Adrenal gland (tissue), 12 donors: ENCODE results near the gene MTF2. TPM values are rescaled to one million over a fixed set of nuclear protein-coding genes. Genes with fewer than 3 reads are reported as not detected.

Source experiments
- DNase-seq, 7 donors: peaks; one replicate each; pipeline ENCODE4 v3.0.0-alpha.2; 2019 to 2020
- H3K27ac ChIP-seq, 5 donors: fragments of 200-600 bp; sonication (generic) in 4 of 5; 1 replicate in 3 of 5; 2 replicates in 2 of 5; pipeline versions ENCODE4 v1.5.1 to v1.8.0; 2016 to 2020; ENCODE audit warnings: mild to moderate bottlenecking in 1 of 5
- H3K27me3 ChIP-seq: fragments of 200-600 bp; 2 replicates; pipeline ENCODE4 v1.8.0; 2021
- H3K36me3 ChIP-seq, 2 donors: fragments of 200-600 bp; replicated peaks in 1 of 2; 1 replicate in 1 of 2; 2 replicates in 1 of 2; pipeline versions ENCODE4 v1.5.1 to v1.8.0; 2018 to 2022
- H3K4me1 ChIP-seq, 2 donors: fragments of 200-600 bp; replicated peaks in 1 of 2; 1 replicate in 1 of 2; 2 replicates in 1 of 2; pipeline versions ENCODE4 v1.5.1 to v1.8.0; 2018 to 2021
- H3K4me3 ChIP-seq, 4 donors: fragments of 200-600 bp; sonication (generic) in 3 of 4; one replicate each; pipeline ENCODE4 v1.5.1; 2016 to 2018
- H3K9me3 ChIP-seq, 3 donors: fragments of 200-600 bp; sonication (generic) in 1 of 3; replicated peaks in 1 of 3; 1 replicate in 2 of 3; 2 replicates in 1 of 3; pipeline versions ENCODE4 v1.5.1 to v1.8.0; 2016 to 2021
- POLR2A ChIP-seq, 2 donors: fragments of 450-650 bp; IDR thresholded peaks; one replicate each; pipeline ENCODE4 v1.6.1; 2017; ENCODE audit warnings: antibody characterized with exemption in 2 of 2, mild to moderate bottlenecking in 2 of 2, moderate library complexity in 1 of 2
- WGBS, 4 donors: extraction: QIAGEN DNeasy Blood & Tissue Kit in 2 of 4; methylation state at CpG; one replicate each; pipeline versions ENCODE4 v1.1.5 to v1.1.7; 2013 to 2017; 5-methylcytosine and 5-hydroxymethylcytosine counted together
- intact Hi-C, 2 donors: fragments of 100-400 bp; cut with DNase I; formaldehyde crosslinking; loops; one replicate each; pipeline versions ENCODE4 v1.14.1 to v1.15.0; 2022 to 2023
- polyA plus RNA-seq, 3 donors: library from polyadenylated mRNA; stranded (reverse); fragments of 200-250 nt in 2 of 3; fragments of 350-450 nt in 1 of 3; fragmentation: Illumina TruSeq in 1 of 3; extraction: RNeasy Lipid Tissue Mini Kit (QIAGEN cat#74804) in 1 of 3; gene quantifications; one replicate each; pipeline ENCODE4 v1.2.3, GENCODE V29; 2013 to 2014
- total RNA-seq, 9 donors: library from RNA; depleted of rRNA in 4 of 9; stranded (reverse); fragments of >200 nt in 4 of 9; fragments of 120-200 nt in 1 of 9; fragmentation: NEBNext Ultra II Directional in 1 of 9; extraction: Animal tissue kit (Norgen Biotek cat#: 25700) in 1 of 9; gene quantifications; one replicate each; pipeline versions ENCODE4 v1.1.0 to v1.2.4, GENCODE V29; 2013 to 2023
- TF ChIP-seq, protein P1 (sequence below), 6 experiments: fragments of 450-650 bp in 4 of 6; fragments of 200-600 bp in 2 of 6; sonication (generic) in 1 of 6; IDR thresholded peaks; 1 replicate in 5 of 6; 2 replicates in 1 of 6; pipeline versions ENCODE4 v1.5.1 to v1.8.0; 2016 to 2021; ENCODE audit warnings: antibody characterized with exemption in 6 of 6, mild to moderate bottlenecking in 2 of 6, moderate library complexity in 1 of 6
- donor health status: healthy with polysubstance abuse.
- donor health status: Bipolar disorder and iron deficiency.
- donor health status: DM: yes; HTN: yes; CAD: no.
- donor health status: DM: no; HTN: no; CAD: no.
- donor health status: DM: no; HTN: no; CAD: no.
- donor health status: DM: yes; HTN: yes; CAD: no.

The MTF2 gene
- total and polyA plus RNA-seq, 12 donors, result 4.6 to 62.7 (median 20.9) TPM

DNA sequence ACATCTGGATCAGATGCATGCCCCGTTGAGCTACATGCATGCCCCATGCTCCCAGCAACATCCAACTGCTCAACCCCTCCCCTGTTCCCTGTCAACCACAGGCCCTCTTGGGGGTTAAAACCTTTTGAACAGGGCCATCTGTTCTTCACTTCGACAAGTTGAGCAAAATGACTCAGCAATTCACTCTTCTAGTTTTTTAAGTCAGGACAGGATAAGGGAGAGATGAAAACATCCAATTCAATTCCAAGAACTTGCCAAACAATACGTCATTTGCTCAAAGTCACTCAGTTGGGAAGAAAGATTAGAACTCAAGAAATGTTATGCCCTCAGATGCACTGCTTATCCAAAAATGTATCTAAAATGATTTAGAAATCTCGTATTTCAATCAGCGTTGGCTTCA, 46.1 kb upstream of the MTF2 start:
- intact Hi-C loops, result no loop called here
- Histone ChIP-seq H3K36me3 (no peaks in the 10 kb centered on the region), H3K4me1 (no peaks in the 10 kb centered on the region), H3K27me3 (no peaks in the 10 kb centered on the region), H3K9me3 (no peaks in the 10 kb centered on the region), H3K4me3 (no peak overlapping the region), H3K27ac (no peak overlapping the region)
- TF ChIP-seq, protein P1, sequence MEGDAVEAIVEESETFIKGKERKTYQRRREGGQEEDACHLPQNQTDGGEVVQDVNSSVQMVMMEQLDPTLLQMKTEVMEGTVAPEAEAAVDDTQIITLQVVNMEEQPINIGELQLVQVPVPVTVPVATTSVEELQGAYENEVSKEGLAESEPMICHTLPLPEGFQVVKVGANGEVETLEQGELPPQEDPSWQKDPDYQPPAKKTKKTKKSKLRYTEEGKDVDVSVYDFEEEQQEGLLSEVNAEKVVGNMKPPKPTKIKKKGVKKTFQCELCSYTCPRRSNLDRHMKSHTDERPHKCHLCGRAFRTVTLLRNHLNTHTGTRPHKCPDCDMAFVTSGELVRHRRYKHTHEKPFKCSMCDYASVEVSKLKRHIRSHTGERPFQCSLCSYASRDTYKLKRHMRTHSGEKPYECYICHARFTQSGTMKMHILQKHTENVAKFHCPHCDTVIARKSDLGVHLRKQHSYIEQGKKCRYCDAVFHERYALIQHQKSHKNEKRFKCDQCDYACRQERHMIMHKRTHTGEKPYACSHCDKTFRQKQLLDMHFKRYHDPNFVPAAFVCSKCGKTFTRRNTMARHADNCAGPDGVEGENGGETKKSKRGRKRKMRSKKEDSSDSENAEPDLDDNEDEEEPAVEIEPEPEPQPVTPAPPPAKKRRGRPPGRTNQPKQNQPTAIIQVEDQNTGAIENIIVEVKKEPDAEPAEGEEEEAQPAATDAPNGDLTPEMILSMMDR (IDR thresholded peaks at IDR 0.05), result no peak
- no peak for TF ChIP-seq POLR2A (IDR thresholded peaks at IDR 0.05)
- no peak for DNase-seq
- WGBS, 4 donors, result 54 to 65% (median 57%) methylated on average over 5 of the region's 5 CpGs

DNA sequence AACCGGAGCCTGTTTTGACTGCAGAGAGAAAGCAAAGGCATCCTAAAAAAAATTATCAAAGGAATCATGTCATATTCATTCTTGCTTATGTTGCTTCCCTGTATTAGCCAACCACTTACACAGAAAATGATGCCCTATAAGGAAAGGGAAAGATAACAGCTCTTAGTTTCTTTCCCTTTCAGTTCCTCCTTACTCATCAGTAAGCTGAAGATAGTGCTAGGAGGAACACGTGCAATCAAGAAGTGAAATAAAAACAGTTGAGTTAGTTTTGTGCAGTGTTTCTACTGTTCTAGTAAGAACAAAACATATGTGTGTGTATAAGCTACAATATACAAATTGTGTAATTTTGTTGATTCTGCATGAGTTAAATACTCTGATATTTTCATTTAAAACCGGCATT, 45.3 kb upstream of the MTF2 start:
- 60 to 70% (median 65%) methylated on average over 3 of the region's 3 CpGs for WGBS, 4 donors
- no peaks in the 10 kb centered on the region for H3K36me3 ChIP-seq
- TF ChIP-seq, protein P1 (IDR thresholded peaks at IDR 0.05), result no peak
- no peak for TF ChIP-seq POLR2A (IDR thresholded peaks at IDR 0.05)
- no peak overlapping the region for H3K4me3 ChIP-seq
- no peaks in the 10 kb centered on the region for H3K27me3 ChIP-seq
- no peaks in the 10 kb centered on the region for H3K4me1 ChIP-seq
- DNase-seq, result no peak
- H3K9me3 ChIP-seq, result no peaks in the 10 kb centered on the region
- intact Hi-C loops, result no loop called here
- H3K27ac ChIP-seq, result no peak overlapping the region

DNA sequence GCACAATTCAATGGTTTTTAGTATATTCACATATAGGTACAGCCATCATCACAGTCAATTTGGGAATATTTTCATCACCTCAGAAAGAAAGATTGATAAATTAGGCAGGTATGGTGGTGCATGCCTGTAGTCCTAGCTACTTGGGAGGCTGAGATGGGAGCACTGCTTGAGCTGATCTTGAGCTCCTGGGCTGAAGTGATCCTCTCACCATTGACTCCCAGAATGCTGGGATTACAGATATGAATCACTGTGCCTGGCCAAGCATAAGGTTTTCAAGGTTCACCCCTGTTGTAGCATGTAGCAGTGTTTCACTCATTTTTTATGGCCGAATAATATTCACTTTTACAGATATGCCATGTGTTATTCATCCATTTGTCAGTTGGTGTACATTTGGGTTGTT, 44.7 kb upstream of the MTF2 start:
- no peak for DNase-seq
- intact Hi-C loops, result no loop called here
- H3K4me3 ChIP-seq, result no peak overlapping the region
- H3K36me3 ChIP-seq, result no peaks in the 10 kb centered on the region
- H3K9me3 ChIP-seq, result no peaks in the 10 kb centered on the region
- H3K4me1 ChIP-seq, result no peaks in the 10 kb centered on the region
- no peak for TF ChIP-seq POLR2A (IDR thresholded peaks at IDR 0.05)
- TF ChIP-seq, protein P1 (IDR thresholded peaks at IDR 0.05), result no peak
- H3K27me3 ChIP-seq, result no peaks in the 10 kb centered on the region
- H3K27ac ChIP-seq, result no peak overlapping the region
- 83 to 93% (median 87%) methylated on average over 1 of the region's 1 CpG for WGBS, 4 donors

DNA sequence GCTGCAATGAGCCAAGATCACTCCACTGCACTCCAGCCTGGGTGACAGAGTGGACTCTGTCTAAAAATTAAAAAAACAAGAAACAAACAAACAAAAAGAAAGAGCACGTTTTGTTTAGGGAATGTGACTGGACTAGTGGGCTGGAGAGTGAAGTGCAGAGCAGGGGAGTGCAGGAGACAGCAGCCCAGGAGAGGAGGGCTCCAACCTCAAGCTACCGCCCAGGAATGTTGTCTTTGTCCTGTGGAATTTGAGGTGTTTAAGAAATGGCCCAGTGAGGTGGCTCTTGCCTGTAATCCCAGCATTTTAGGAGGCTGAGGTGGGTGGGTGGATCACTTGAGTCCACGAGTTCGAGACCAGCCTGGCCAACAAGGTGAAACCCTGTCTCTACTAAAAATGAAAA, 42.4 kb upstream of the MTF2 start:
- intact Hi-C loops, result no loop called here
- no peak for TF ChIP-seq POLR2A (IDR thresholded peaks at IDR 0.05)
- TF ChIP-seq, protein P1 (IDR thresholded peaks at IDR 0.05), result no peak

More for the DNA sequence above, 42.4 kb upstream of the MTF2 start:
- DNase-seq, result no peak
- Histone ChIP-seq H3K27me3 (no peaks in the 10 kb centered on the region), H3K4me1 (no peaks in the 10 kb centered on the region), H3K36me3 (no peaks in the 10 kb centered on the region), H3K27ac (no peak overlapping the region), H3K9me3 (no peaks in the 10 kb centered on the region), H3K4me3 (no peak overlapping the region)
- WGBS, 4 donors, result 68 to 77% (median 73%) methylated on average over 4 of the region's 4 CpGs
